ENCODE measurements around the gene XPC. TPM values are rescaled to one million over a fixed set of nuclear protein-coding genes. Genes with fewer than 3 reads are reported as not detected.

Gene XPC
- polyA plus RNA-seq, 1 of the 3 experiments (the other 2 are of a cell fraction): 50.0 TPM

GRCh38 chr3:14211621-14212020, 33.2 kb upstream of the XPC start:
- Histone ChIP-seq H4K20me1 (ENCODE audit: insufficient read depth) (no peaks in the 10 kb centered on the region), H2AFZ (ENCODE audit: low read depth) (no peak overlapping the region), H3K9ac (no peak overlapping the region; the same call in 1 of the 2 replicates), H3K4me1 (ENCODE audit: control insufficient read depth in 1 of 2, insufficient read depth in 2 of 2, low read depth in 1 of 2, low read length in 1 of 2) (peaks cover 2 to 4% of the 10 kb centered on the region in 2 experiments; a peak in 2 of 4 replicates), H3K9me3 (no peaks in the 10 kb centered on the region), H3K4me2 (peak overlapping the region; percentile 68; the same call in 1 of the 2 replicates), H3K36me3 (replicated peaks in 1 of 2; ENCODE audit: control insufficient read depth in 1 of 2, insufficient read depth in 2 of 2, low read length in 1 of 2) (no peaks in the 10 kb centered on the region), H3K27ac (ENCODE audit: low read depth in 2 of 2, low read length in 1 of 2) (peak overlapping the region; percentile 73 to 82), H3K9me2 (no peaks in the 10 kb centered on the region), H3K79me2 (ENCODE audit: insufficient read depth) (no peaks in the 10 kb centered on the region), H3K4me3 (ENCODE audit: low read depth in 2 of 2, low read length in 1 of 2) (no peak overlapping the region), H3K27me3 (ENCODE audit: insufficient read depth) (no peaks in the 10 kb centered on the region), H3F3A (replicated peaks; ENCODE audit: insufficient read depth) (peaks cover 19% of the 10 kb centered on the region)
- ChIA-PET CTCF (interaction anchor here (1.1 to 8.1 kb wide), 4 partner anchors 8 to 315 kb away, joined by 3 to 115 read pairs (median 20); no protein-coding TSS in a partner anchor), POLR2A (interaction anchor here (0.6 kb wide), 1 partner anchor 74 kb away, joined by 3 read pairs; no protein-coding TSS in a partner anchor)
- WGBS (ENCODE audit: low lambda C conversion rate): 42% methylated on average over 3 of the region's 4 CpGs
- TF ChIP-seq TEAD4 (IDR thresholded peaks at IDR 0.05; ENCODE audit: borderline replicate concordance, insufficient read depth) (no peak), RFX5 (IDR thresholded peaks at IDR 0.05; ENCODE audit: low read length) (no peak), MAX (IDR thresholded peaks at IDR 0.05; ENCODE audit: low read depth) (no peak), FOSL2 (IDR thresholded peaks at IDR 0.05; ENCODE audit: borderline replicate concordance, low read depth) (no peak), EP300 (IDR thresholded peaks at IDR 0.05; ENCODE audit: borderline replicate concordance in 1 of 2, low read depth in 1 of 2, low read length in 1 of 2) (no peak), SMC3 (IDR thresholded peaks at IDR 0.05; ENCODE audit: low read depth, low read length) (no peak), ELF1 (IDR thresholded peaks at IDR 0.05) (no peak), TAF1 (IDR thresholded peaks at IDR 0.05; ENCODE audit: borderline replicate concordance, low read depth, low read length) (no peak), EZH2phosphoT487 (IDR thresholded peaks at IDR 0.05; ENCODE audit: borderline replicate concordance, low read depth) (no peak), FOXM1 (IDR thresholded peaks at IDR 0.05; ENCODE audit: low read depth) (no peak), CHD2 (IDR thresholded peaks at IDR 0.05; ENCODE audit: low read length, partially characterized antibody) (no peak), TCF12 (IDR thresholded peaks at IDR 0.05) (no peak), RCOR1 (IDR thresholded peaks at IDR 0.05; ENCODE audit: low read length) (no peak)
- TF ChIP-seq, protein P1, sequence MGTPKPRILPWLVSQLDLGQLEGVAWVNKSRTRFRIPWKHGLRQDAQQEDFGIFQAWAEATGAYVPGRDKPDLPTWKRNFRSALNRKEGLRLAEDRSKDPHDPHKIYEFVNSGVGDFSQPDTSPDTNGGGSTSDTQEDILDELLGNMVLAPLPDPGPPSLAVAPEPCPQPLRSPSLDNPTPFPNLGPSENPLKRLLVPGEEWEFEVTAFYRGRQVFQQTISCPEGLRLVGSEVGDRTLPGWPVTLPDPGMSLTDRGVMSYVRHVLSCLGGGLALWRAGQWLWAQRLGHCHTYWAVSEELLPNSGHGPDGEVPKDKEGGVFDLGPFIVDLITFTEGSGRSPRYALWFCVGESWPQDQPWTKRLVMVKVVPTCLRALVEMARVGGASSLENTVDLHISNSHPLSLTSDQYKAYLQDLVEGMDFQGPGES (IDR thresholded peaks at IDR 0.05; ENCODE audit: low read depth, low read length): no peak
- TF ChIP-seq, protein P2, sequence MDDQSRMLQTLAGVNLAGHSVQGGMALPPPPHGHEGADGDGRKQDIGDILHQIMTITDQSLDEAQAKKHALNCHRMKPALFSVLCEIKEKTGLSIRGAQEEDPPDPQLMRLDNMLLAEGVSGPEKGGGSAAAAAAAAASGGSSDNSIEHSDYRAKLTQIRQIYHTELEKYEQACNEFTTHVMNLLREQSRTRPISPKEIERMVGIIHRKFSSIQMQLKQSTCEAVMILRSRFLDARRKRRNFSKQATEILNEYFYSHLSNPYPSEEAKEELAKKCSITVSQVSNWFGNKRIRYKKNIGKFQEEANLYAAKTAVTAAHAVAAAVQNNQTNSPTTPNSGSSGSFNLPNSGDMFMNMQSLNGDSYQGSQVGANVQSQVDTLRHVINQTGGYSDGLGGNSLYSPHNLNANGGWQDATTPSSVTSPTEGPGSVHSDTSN (IDR thresholded peaks at IDR 0.05): no peak
- TF ChIP-seq, protein P3, sequence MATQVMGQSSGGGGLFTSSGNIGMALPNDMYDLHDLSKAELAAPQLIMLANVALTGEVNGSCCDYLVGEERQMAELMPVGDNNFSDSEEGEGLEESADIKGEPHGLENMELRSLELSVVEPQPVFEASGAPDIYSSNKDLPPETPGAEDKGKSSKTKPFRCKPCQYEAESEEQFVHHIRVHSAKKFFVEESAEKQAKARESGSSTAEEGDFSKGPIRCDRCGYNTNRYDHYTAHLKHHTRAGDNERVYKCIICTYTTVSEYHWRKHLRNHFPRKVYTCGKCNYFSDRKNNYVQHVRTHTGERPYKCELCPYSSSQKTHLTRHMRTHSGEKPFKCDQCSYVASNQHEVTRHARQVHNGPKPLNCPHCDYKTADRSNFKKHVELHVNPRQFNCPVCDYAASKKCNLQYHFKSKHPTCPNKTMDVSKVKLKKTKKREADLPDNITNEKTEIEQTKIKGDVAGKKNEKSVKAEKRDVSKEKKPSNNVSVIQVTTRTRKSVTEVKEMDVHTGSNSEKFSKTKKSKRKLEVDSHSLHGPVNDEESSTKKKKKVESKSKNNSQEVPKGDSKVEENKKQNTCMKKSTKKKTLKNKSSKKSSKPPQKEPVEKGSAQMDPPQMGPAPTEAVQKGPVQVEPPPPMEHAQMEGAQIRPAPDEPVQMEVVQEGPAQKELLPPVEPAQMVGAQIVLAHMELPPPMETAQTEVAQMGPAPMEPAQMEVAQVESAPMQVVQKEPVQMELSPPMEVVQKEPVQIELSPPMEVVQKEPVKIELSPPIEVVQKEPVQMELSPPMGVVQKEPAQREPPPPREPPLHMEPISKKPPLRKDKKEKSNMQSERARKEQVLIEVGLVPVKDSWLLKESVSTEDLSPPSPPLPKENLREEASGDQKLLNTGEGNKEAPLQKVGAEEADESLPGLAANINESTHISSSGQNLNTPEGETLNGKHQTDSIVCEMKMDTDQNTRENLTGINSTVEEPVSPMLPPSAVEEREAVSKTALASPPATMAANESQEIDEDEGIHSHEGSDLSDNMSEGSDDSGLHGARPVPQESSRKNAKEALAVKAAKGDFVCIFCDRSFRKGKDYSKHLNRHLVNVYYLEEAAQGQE (IDR thresholded peaks at IDR 0.05; ENCODE audit: low read depth, low read length): no peak
- DNase-seq: no peak

All from SK-N-SH (cell line).